A549 (cell line): ENCODE data around the gene AUTS2. TPM values are rescaled to one million over a fixed set of nuclear protein-coding genes. Genes with fewer than 3 reads are reported as not detected.

Experiments used
- ATAC-seq, 2 experiments: fragments of 200-7000 bp in 1 of 2; fragments of >200 bp in 1 of 2; cut with Nextera tagmentation in 1 of 2; cut with Tn5 transposase in 1 of 2; 3 replicates each; pipeline versions ENCODE4 v1.8.0 to v1.9.1; 2018 to 2020; ENCODE audit warnings: mild to moderate bottlenecking in 1 of 2, moderate library complexity in 1 of 2
- CTCF ChIA-PET: fragments of 300-600 bp; sonication (Branson Sonifier 250); formaldehyde crosslinking; extraction: SDS; loops from one replicate; lab custom pipeline; 2021; ENCODE audit warnings: antibody characterized with exemption, inconsistent platforms; lab: Yijun Ruan, JAX
- POLR2A ChIA-PET: fragments of 350-600 bp; formaldehyde crosslinking; extraction: SDS; loops from one replicate; lab custom pipeline; 2021; ENCODE audit warnings: antibody characterized with exemption, inconsistent platforms; lab: Yijun Ruan, JAX
- DNase-seq, 2 experiments: peaks; one replicate each; pipeline versions ENCODE4 v3.0.0 to v3.0.0-alpha.2; 2011 to 2016; ENCODE audit warnings: low read depth in 1 of 2, low spot score in 1 of 2
- FAIRE-seq: peaks from 2 replicates; lab custom pipeline; 2011; peaks lifted over from hg19 to GRCh38; lab: Jason Lieb, UNC
- H3K27ac ChIP-seq, 2 experiments: fragments of >200 bp; sonication (Bioruptor Twin); formaldehyde crosslinking; 3 replicates each; pipeline ENCODE4 v1.5.1; 2016 to 2017
- H3K4me1 ChIP-seq: fragments of >200 bp; sonication (Bioruptor Twin); formaldehyde crosslinking; 3 replicates; pipeline ENCODE4 v1.6.1; 2016
- H3K4me2 ChIP-seq: fragments of >200 bp; sonication (Bioruptor Twin); formaldehyde crosslinking; 3 replicates; pipeline ENCODE4 v1.6.1; 2016
- H3K4me3 ChIP-seq: fragments of >200 bp; sonication (Bioruptor Twin); formaldehyde crosslinking; 3 replicates; pipeline ENCODE4 v1.5.1; 2016
- H3K9me3 ChIP-seq: fragments of >200 bp; sonication (Bioruptor Twin); formaldehyde crosslinking; 3 replicates; pipeline ENCODE4 v1.6.1; 2016
- CBX2 ChIP-seq: fragments of 200-600 bp; sonication (generic); IDR thresholded peaks from 2 replicates; pipeline ENCODE4 v1.6.1; 2016; ENCODE audit warnings: low read depth, mild to moderate bottlenecking, borderline replicate concordance
- CBX8 ChIP-seq: fragments of 200-600 bp; sonication (generic); IDR thresholded peaks from 2 replicates; pipeline ENCODE4 v1.6.1; 2016
- CEBPB ChIP-seq, 2 experiments: fragments of >200 bp in 1 of 2; sonication (Bioruptor Twin) in 1 of 2; formaldehyde crosslinking in 1 of 2; IDR thresholded peaks; 2 replicates each; pipeline ENCODE4 v1.6.1; 2012 to 2016
- CHD2 ChIP-seq: fragments of 150-350 bp; IDR thresholded peaks from 2 replicates; pipeline ENCODE4 v1.6.1; 2014; ENCODE audit warnings: low read length; ENCODE audit not compliant: partially characterized antibody
- CHD4 ChIP-seq: fragments of 200-600 bp; sonication (generic); IDR thresholded peaks from 2 replicates; pipeline ENCODE4 v1.6.1; 2016; ENCODE audit warnings: antibody characterized with exemption, mild to moderate bottlenecking, borderline replicate concordance
- ESRRA ChIP-seq: fragments of 150-350 bp; IDR thresholded peaks from 2 replicates; pipeline ENCODE4 v1.6.1; 2014; ENCODE audit warnings: mild to moderate bottlenecking, low read length, borderline replicate concordance
- FOSB ChIP-seq: fragments of 250-450 bp; sonication (Bioruptor Pico); IDR thresholded peaks from 2 replicates; pipeline ENCODE4 v1.5.0; 2020; ENCODE audit warnings: mild to moderate bottlenecking, moderate library complexity
- FOSL2 ChIP-seq, 2 experiments: fragments of 450-650 bp in 1 of 2; fragments of >200 bp in 1 of 2; sonication (Bioruptor Twin) in 1 of 2; formaldehyde crosslinking; IDR thresholded peaks; 2 replicates each; pipeline versions ENCODE4 v1.5.0 to v1.6.1; 2016 to 2020; ENCODE audit warnings: mild to moderate bottlenecking in 1 of 2, moderate library complexity in 1 of 2
- HOXA7 ChIP-seq: fragments of 250-450 bp; sonication (Bioruptor Pico); IDR thresholded peaks from 2 replicates; pipeline ENCODE4 v1.5.0; 2020; ENCODE audit warnings: mild to moderate bottlenecking, moderate library complexity
- HOXB13 ChIP-seq: fragments of 250-450 bp; sonication (Bioruptor Pico); IDR thresholded peaks from 2 replicates; pipeline ENCODE4 v1.5.0; 2020; ENCODE audit warnings: low read depth, mild to moderate bottlenecking, moderate library complexity
- JUNB ChIP-seq: fragments of >200 bp; sonication (Bioruptor Twin); formaldehyde crosslinking; IDR thresholded peaks from 2 replicates; pipeline ENCODE4 v1.6.1; 2016
- KDM1A ChIP-seq: fragments of 200-600 bp; sonication (generic); IDR thresholded peaks from 2 replicates; pipeline ENCODE4 v1.6.1; 2016; ENCODE audit warnings: low read depth, mild to moderate bottlenecking
- MAZ ChIP-seq: fragments of 150-350 bp; IDR thresholded peaks from 2 replicates; pipeline ENCODE4 v1.6.1; 2014; ENCODE audit warnings: antibody characterized with exemption, low read depth, low read length, borderline replicate concordance
- MYC ChIP-seq: IDR thresholded peaks from 2 replicates; pipeline ENCODE4 v1.6.1; 2012; ENCODE audit warnings: mild to moderate bottlenecking, inconsistent platforms, low read length, improper control_type of control experiment, borderline replicate concordance
- NPAS2 ChIP-seq: fragments of 250-450 bp; sonication (Bioruptor Pico); IDR thresholded peaks from 2 replicates; pipeline ENCODE4 v1.8.0; 2022; ENCODE audit warnings: mild to moderate bottlenecking, moderate library complexity, borderline replicate concordance
- PHF8 ChIP-seq: fragments of 200-600 bp; sonication (generic); IDR thresholded peaks from 2 replicates; pipeline ENCODE4 v1.6.1; 2016; ENCODE audit warnings: low read depth, mild to moderate bottlenecking, antibody characterized with exemption, moderate library complexity, borderline replicate concordance
- RAD21 ChIP-seq, 2 experiments: fragments of >200 bp in 1 of 2; sonication (Bioruptor Twin) in 1 of 2; formaldehyde crosslinking in 1 of 2; IDR thresholded peaks in 1 of 2; conservative IDR thresholded peaks in 1 of 2; 2 replicates in 1 of 2; 3 replicates in 1 of 2; pipeline ENCODE4 v1.6.1; 2012 to 2018; ENCODE audit warnings: inconsistent platforms in 1 of 2
- TFCP2L1 ChIP-seq: fragments of 250-450 bp; sonication (Bioruptor Pico); IDR thresholded peaks from 2 replicates; pipeline ENCODE4 v1.5.0; 2021; ENCODE audit warnings: mild to moderate bottlenecking
- TP53 ChIP-seq: fragments of 250-450 bp; sonication (Bioruptor Pico); IDR thresholded peaks from 2 replicates; pipeline ENCODE4 v1.5.0; 2021; ENCODE audit warnings: mild to moderate bottlenecking, moderate library complexity
- ZFP36 ChIP-seq: fragments of 450-650 bp; IDR thresholded peaks from 2 replicates; pipeline ENCODE4 v1.6.1; 2014; ENCODE audit warnings: borderline replicate concordance; ENCODE audit not compliant: partially characterized antibody
- ZNF302 ChIP-seq: fragments of 250-450 bp; sonication (Bioruptor Pico); IDR thresholded peaks from 2 replicates; pipeline ENCODE4 v1.9.0; 2021; ENCODE audit warnings: inconsistent platforms, mild to moderate bottlenecking, moderate library complexity
- ZSCAN20 ChIP-seq: fragments of 250-450 bp; sonication (Bioruptor Pico); IDR thresholded peaks from 2 replicates; pipeline ENCODE4 v1.8.0; 2022; ENCODE audit warnings: mild to moderate bottlenecking, moderate library complexity
- WGBS: methylation state at CpG from one replicate; pipeline ENCODE4 v1.1.6; 2017; ENCODE audit errors: missing lambda C conversion rate; 5-methylcytosine and 5-hydroxymethylcytosine counted together
- polyA plus RNA-seq, 4 experiments: library from polyadenylated mRNA; depleted of rRNA in 3 of 4; stranded (reverse); fragments of >200 nt; fragmentation: RNase III in 1 of 4; extraction: RNeasy Plus Mini Kit Qiagen cat#74134 plus additional on column Dnase treatment in 1 of 4; gene quantifications; 2 replicates in 3 of 4; 3 replicates in 1 of 4; pipeline ENCODE4 v1.2.3, GENCODE V29; 2011 to 2017
- TF ChIP-seq, protein P1 (sequence below): fragments of 450-650 bp; IDR thresholded peaks from 2 replicates; pipeline ENCODE4 v1.6.1; 2014; ENCODE audit warnings: antibody characterized with exemption
- TF ChIP-seq, protein P2 (sequence below): fragments of 250-450 bp; sonication (Bioruptor Pico); IDR thresholded peaks from 2 replicates; pipeline ENCODE4 v1.5.0; 2021; ENCODE audit warnings: mild to moderate bottlenecking, moderate library complexity, borderline replicate concordance
- TF ChIP-seq, protein P3 (sequence below): fragments of >200 bp; sonication (Bioruptor Twin); formaldehyde crosslinking; IDR thresholded peaks from 2 replicates; pipeline ENCODE4 v1.6.1; 2016
- TF ChIP-seq, protein P4 (sequence below): fragments of >200 bp; sonication (Bioruptor Twin); formaldehyde crosslinking; IDR thresholded peaks from 3 replicates; pipeline ENCODE4 v1.5.1; 2016
- TF ChIP-seq, protein P5 (sequence below): fragments of >200 bp; sonication (Bioruptor Twin); formaldehyde crosslinking; IDR thresholded peaks from 3 replicates; pipeline ENCODE4 v1.6.1; 2016
- TF ChIP-seq, protein P6 (sequence below): fragments of 200-600 bp; sonication (generic); IDR thresholded peaks from 2 replicates; pipeline ENCODE4 v1.6.1; 2016; ENCODE audit warnings: antibody characterized with exemption, mild to moderate bottlenecking, moderate library complexity

Gene AUTS2
- polyA plus RNA-seq, 2 of the 4 experiments (the other 2 are of a cell fraction): 1.6 to 3.6 TPM

DNA sequence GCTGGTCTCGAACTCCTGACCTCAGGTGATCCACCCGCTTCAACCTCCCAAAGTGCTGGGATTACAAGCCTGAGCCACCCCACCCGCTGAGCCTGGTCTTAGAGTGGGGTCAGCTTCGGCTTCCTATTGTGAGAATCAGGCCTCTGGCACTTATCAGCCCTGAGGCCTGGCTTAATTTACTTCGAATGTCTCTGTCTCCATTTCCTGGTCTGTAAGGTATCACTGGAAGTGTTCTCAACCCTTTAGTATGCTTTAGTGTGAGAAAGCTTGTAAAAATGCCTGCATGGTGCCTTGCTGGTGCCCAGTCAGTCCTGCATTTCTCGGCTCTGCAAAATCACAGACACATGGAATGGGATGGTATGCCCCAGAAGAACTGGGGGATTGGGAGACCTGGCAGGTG is 862.3 kb downstream of the AUTS2 start:
- POLR2A ChIA-PET: no interaction called here
- Histone ChIP-seq H3K4me1 (0 out of 3 replicates have a peak, but pooled peaks cover 4% of the 10 kb centered on the region), H3K9me3 (no peaks in the 10 kb centered on the region), H3K4me3 (no peak overlapping the region), H3K4me2 (no peak overlapping the region)
- TF ChIP-seq JUNB (no peak), CEBPB (IDR thresholded peaks at IDR 0.05) (no peak), PHF8 (no peak), MYC (no peak), ZFP36 (no peak), TP53 (CRISPR knock-in tag) (no peak), CBX2 (no peak), HOXB13 (CRISPR knock-in tag) (no peak), ZNF302 (CRISPR knock-in tag) (no peak), ESRRA (no peak), ZSCAN20 (no peak), KDM1A (no peak)
- TF ChIP-seq, protein P1, sequence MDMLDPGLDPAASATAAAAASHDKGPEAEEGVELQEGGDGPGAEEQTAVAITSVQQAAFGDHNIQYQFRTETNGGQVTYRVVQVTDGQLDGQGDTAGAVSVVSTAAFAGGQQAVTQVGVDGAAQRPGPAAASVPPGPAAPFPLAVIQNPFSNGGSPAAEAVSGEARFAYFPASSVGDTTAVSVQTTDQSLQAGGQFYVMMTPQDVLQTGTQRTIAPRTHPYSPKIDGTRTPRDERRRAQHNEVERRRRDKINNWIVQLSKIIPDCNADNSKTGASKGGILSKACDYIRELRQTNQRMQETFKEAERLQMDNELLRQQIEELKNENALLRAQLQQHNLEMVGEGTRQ: no peak
- TF ChIP-seq, protein P2, sequence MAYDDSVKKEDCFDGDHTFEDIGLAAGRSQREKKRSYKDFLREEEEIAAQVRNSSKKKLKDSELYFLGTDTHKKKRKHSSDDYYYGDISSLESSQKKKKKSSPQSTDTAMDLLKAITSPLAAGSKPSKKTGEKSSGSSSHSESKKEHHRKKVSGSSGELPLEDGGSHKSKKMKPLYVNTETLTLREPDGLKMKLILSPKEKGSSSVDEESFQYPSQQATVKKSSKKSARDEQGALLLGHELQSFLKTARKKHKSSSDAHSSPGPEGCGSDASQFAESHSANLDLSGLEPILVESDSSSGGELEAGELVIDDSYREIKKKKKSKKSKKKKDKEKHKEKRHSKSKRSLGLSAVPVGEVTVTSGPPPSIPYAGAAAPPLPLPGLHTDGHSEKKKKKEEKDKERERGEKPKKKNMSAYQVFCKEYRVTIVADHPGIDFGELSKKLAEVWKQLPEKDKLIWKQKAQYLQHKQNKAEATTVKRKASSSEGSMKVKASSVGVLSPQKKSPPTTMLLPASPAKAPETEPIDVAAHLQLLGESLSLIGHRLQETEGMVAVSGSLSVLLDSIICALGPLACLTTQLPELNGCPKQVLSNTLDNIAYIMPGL: no peak
- TF ChIP-seq, protein P3, sequence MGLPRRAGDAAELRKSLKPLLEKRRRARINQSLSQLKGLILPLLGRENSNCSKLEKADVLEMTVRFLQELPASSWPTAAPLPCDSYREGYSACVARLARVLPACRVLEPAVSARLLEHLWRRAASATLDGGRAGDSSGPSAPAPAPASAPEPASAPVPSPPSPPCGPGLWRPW: no peak
- TF ChIP-seq, all 56 proteins: peak for 0
- CTCF ChIA-PET: no interaction called here
- no peak for FAIRE-seq
- no peak for DNase-seq
- WGBS: 26% methylated on average over 6 of the region's 6 CpGs
- no peak overlapping the region for H3K27ac ChIP-seq
- ATAC-seq: no peak

DNA sequence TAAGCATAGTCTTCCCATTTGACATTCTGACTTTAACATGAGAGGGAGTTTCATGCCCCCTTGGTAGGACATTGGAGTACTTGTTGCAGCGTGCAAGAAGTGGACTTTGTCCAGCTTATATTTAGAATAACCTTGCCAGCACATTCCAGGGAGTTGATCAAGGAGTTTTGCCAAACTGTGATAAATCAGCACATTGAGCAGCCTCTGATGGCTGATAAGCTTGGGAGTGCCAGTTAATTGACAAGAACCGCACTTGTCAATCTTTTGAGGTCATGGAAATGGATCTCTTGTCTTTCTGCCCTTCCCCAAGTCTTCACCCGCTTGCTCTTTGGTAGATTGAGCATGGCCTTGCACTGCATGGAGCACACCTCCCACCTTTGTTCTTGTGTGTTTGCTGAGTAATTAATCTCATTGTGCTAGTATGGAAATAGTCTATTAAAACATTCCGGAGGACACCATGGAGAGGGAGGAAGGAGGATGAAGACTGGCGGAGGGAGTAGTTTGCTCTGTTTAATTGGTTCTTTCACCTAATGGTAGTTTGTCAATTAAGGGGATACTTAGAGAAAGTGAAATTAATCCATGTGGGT is 865.2 kb downstream of the AUTS2 start:
- DNase-seq (no peak), FAIRE-seq (no peak), ATAC-seq (no peak; a peak in 1 of 6 replicates)
- Histone ChIP-seq H3K9me3 (no peaks in the 10 kb centered on the region), H3K27ac (no peak overlapping the region), H3K4me2 (0 out of 3 replicates have a peak overlapping the region, but pooled peaks have one; percentile 17), H3K4me1 (0 out of 3 replicates have a peak, but pooled peaks cover 4% of the 10 kb centered on the region), H3K4me3 (no peak overlapping the region)
- POLR2A ChIA-PET: no interaction called here
- WGBS: 63% methylated on average over 5 of the region's 5 CpGs
- CTCF ChIA-PET: no interaction called here
- no peak for TF ChIP-seq NPAS2 (CRISPR knock-in tag)
- TF ChIP-seq CHD4: no peak
- TF ChIP-seq CBX8: no peak
- TF ChIP-seq MAZ: no peak
- TF ChIP-seq RAD21 (conservative IDR thresholded peaks at IDR 0.05 in 1 of 2, IDR thresholded peaks at IDR 0.05 in 1 of 2): no peak
- TF ChIP-seq, protein P4, sequence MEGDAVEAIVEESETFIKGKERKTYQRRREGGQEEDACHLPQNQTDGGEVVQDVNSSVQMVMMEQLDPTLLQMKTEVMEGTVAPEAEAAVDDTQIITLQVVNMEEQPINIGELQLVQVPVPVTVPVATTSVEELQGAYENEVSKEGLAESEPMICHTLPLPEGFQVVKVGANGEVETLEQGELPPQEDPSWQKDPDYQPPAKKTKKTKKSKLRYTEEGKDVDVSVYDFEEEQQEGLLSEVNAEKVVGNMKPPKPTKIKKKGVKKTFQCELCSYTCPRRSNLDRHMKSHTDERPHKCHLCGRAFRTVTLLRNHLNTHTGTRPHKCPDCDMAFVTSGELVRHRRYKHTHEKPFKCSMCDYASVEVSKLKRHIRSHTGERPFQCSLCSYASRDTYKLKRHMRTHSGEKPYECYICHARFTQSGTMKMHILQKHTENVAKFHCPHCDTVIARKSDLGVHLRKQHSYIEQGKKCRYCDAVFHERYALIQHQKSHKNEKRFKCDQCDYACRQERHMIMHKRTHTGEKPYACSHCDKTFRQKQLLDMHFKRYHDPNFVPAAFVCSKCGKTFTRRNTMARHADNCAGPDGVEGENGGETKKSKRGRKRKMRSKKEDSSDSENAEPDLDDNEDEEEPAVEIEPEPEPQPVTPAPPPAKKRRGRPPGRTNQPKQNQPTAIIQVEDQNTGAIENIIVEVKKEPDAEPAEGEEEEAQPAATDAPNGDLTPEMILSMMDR: no peak
- no peak for TF ChIP-seq HOXA7 (CRISPR knock-in tag)
- TF ChIP-seq CHD2: no peak
- no peak for TF ChIP-seq FOSB (CRISPR knock-in tag)
- no peak for TF ChIP-seq TFCP2L1 (CRISPR knock-in tag)
- TF ChIP-seq CBX2: no peak
- TF ChIP-seq, protein P5, sequence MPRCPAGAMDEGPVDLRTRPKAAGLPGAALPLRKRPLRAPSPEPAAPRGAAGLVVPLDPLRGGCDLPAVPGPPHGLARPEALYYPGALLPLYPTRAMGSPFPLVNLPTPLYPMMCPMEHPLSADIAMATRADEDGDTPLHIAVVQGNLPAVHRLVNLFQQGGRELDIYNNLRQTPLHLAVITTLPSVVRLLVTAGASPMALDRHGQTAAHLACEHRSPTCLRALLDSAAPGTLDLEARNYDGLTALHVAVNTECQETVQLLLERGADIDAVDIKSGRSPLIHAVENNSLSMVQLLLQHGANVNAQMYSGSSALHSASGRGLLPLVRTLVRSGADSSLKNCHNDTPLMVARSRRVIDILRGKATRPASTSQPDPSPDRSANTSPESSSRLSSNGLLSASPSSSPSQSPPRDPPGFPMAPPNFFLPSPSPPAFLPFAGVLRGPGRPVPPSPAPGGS: no peak
- TF ChIP-seq, protein P6, sequence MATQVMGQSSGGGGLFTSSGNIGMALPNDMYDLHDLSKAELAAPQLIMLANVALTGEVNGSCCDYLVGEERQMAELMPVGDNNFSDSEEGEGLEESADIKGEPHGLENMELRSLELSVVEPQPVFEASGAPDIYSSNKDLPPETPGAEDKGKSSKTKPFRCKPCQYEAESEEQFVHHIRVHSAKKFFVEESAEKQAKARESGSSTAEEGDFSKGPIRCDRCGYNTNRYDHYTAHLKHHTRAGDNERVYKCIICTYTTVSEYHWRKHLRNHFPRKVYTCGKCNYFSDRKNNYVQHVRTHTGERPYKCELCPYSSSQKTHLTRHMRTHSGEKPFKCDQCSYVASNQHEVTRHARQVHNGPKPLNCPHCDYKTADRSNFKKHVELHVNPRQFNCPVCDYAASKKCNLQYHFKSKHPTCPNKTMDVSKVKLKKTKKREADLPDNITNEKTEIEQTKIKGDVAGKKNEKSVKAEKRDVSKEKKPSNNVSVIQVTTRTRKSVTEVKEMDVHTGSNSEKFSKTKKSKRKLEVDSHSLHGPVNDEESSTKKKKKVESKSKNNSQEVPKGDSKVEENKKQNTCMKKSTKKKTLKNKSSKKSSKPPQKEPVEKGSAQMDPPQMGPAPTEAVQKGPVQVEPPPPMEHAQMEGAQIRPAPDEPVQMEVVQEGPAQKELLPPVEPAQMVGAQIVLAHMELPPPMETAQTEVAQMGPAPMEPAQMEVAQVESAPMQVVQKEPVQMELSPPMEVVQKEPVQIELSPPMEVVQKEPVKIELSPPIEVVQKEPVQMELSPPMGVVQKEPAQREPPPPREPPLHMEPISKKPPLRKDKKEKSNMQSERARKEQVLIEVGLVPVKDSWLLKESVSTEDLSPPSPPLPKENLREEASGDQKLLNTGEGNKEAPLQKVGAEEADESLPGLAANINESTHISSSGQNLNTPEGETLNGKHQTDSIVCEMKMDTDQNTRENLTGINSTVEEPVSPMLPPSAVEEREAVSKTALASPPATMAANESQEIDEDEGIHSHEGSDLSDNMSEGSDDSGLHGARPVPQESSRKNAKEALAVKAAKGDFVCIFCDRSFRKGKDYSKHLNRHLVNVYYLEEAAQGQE: no peak
- no peak for TF ChIP-seq FOSL2 (IDR thresholded peaks at IDR 0.05)
- no peak for TF ChIP-seq FOSL2 (CRISPR knock-in tag; IDR thresholded peaks at IDR 0.05)
